NCI-H1436 (cell line): ENCODE data around the gene DLEC1.
"Not testable (repeated sequence)": the region's sequence is repeated elsewhere in the genome, so short reads cannot be mapped to it uniquely, and the experiment has no call there.

Source experiments
- DNase-seq: peaks from one replicate; lab custom pipeline; 2025; lab: John Stamatoyannopoulos, UW

DLEC1 gene

GRCh38 chr3:38038447-38038911, 529 bp upstream of the DLEC1 start:
- DNase-seq: no peak

- DNase-seq: no peak
Observed at GRCh38 chr3:38039899-38040261, 872 bp downstream of the DLEC1 start.

- DNase-seq: no peak
Observed at GRCh38 chr3:38040401-38040800, 1.4 kb downstream of the DLEC1 start.

- DNase-seq: no peak
Observed at GRCh38 chr3:38043486-38043885, 4.5 kb downstream of the DLEC1 start.

- no peak for DNase-seq
Observed at GRCh38 chr3:38046027-38046426, 7.0 kb downstream of the DLEC1 start.

- no peak for DNase-seq
Observed at GRCh38 chr3:38046821-38047220, 7.8 kb downstream of the DLEC1 start.

- no peak for DNase-seq
Observed at GRCh38 chr3:38047896-38048295, 8.9 kb downstream of the DLEC1 start.

- no peak for DNase-seq
Observed at GRCh38 chr3:38049358-38050126, 10.5 kb downstream of the DLEC1 start.

- DNase-seq: no peak
Observed at GRCh38 chr3:38051131-38051530, 12.1 kb downstream of the DLEC1 start.

- not testable (repeated sequence) for DNase-seq
Observed at GRCh38 chr3:38053286-38053685, 14.3 kb downstream of the DLEC1 start.

GRCh38 chr3:38053813-38054498, 14.9 kb downstream of the DLEC1 start:
- not testable (repeated sequence) for DNase-seq

GRCh38 chr3:38054499-38055001, 15.5 kb downstream of the DLEC1 start:
- no peak for DNase-seq

GRCh38 chr3:38059148-38059547, 20.1 kb downstream of the DLEC1 start:
- DNase-seq: no peak

- no peak for DNase-seq
Observed at GRCh38 chr3:38059591-38059990, 20.6 kb downstream of the DLEC1 start.

GRCh38 chr3:38062809-38063208, 23.8 kb downstream of the DLEC1 start:
- no peak for DNase-seq

- not testable (repeated sequence) for DNase-seq
Observed at GRCh38 chr3:38064453-38064852, 25.4 kb downstream of the DLEC1 start.

GRCh38 chr3:38067508-38068233, 28.7 kb downstream of the DLEC1 start:
- no peak for DNase-seq

- no peak for DNase-seq
Observed at GRCh38 chr3:38070013-38070412, 31.0 kb downstream of the DLEC1 start.

- not testable (repeated sequence) for DNase-seq
Observed at GRCh38 chr3:38077073-38077472, 38.1 kb downstream of the DLEC1 start.

GRCh38 chr3:38082296-38082695, 43.3 kb downstream of the DLEC1 start:
- DNase-seq: not testable (repeated sequence)

- DNase-seq: not testable (repeated sequence)
Observed at GRCh38 chr3:38083254-38083653, 44.2 kb downstream of the DLEC1 start.

GRCh38 chr3:38083871-38084333, 44.9 kb downstream of the DLEC1 start:
- DNase-seq: no peak
